Nephron progenitor cell (in vitro differentiated cells): ENCODE measurements around the gene SNAPC5.

Experiments used
- DNase-seq: peaks from one replicate; pipeline ENCODE4 v3.0.0; 2021
- H3K27ac Mint-ChIP-seq: 2 replicates; pipeline ENCODE4 v1.8.0; 2021; ENCODE audit warnings: mild to moderate bottlenecking, moderate library complexity, mixed read lengths
- H3K27me3 Mint-ChIP-seq: 2 replicates; pipeline ENCODE4 v1.8.0; 2021; ENCODE audit warnings: mild to moderate bottlenecking, low read depth, mixed read lengths; ENCODE audit not compliant: poor library complexity
- H3K36me3 Mint-ChIP-seq: 2 replicates; pipeline ENCODE4 v1.8.0; 2021; ENCODE audit warnings: low read depth, mixed read lengths
- H3K4me1 Mint-ChIP-seq: 2 replicates; pipeline ENCODE4 v1.8.0; 2021; ENCODE audit warnings: mixed read lengths
- H3K4me3 Mint-ChIP-seq: 2 replicates; pipeline ENCODE4 v1.8.0; 2021; ENCODE audit warnings: mild to moderate bottlenecking, moderate library complexity, mixed read lengths
- H3K9me3 Mint-ChIP-seq: 2 replicates; pipeline ENCODE4 v1.8.0; 2021; ENCODE audit warnings: mild to moderate bottlenecking, moderate library complexity, mixed read lengths
- TF ChIP-seq, protein P1 (sequence below): fragments of 200-600 bp; sonication (generic); IDR thresholded peaks from 2 replicates; pipeline ENCODE4 v1.5.0; 2021; ENCODE audit warnings: antibody characterized with exemption

SNAPC5 gene

DNA sequence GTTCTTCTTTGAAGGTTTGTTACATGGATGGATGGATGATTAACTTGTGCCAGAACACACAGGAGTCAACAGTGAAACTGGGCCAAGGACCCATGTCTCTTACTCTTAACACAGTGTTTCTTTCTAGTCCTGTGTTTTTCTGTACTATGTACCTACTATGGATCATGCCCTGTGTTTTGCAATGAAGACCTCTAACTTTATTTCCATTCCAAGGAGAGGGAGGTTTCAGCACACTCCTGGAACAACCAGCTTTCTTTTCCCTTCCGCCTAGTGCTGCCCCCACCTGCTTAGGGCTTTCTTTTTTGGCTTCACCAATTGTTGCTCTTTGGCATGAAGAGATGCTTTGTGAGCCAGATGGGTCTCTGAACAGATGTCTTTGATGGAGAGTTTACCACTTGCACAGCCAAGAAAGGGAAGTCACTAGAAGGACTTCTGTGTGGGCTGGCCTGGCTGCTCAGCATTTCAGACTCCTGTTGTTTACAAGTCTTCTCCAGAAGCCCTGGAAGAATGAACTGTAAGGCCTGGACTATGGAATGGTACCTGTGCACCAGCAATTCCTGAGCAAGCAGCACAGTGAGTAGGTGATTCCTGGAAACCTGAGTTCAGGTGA is 44.5 kb downstream of the SNAPC5 start:
- H3K27ac Mint-ChIP-seq, result no peak overlapping the region
- H3K36me3 Mint-ChIP-seq, result peaks cover 31% of the 10 kb centered on the region
- H3K4me1 Mint-ChIP-seq, result peaks cover under 1% of the 10 kb centered on the region
- no peak for DNase-seq
- H3K9me3 Mint-ChIP-seq, result peaks cover 10% of the 10 kb centered on the region
- TF ChIP-seq, protein P1, sequence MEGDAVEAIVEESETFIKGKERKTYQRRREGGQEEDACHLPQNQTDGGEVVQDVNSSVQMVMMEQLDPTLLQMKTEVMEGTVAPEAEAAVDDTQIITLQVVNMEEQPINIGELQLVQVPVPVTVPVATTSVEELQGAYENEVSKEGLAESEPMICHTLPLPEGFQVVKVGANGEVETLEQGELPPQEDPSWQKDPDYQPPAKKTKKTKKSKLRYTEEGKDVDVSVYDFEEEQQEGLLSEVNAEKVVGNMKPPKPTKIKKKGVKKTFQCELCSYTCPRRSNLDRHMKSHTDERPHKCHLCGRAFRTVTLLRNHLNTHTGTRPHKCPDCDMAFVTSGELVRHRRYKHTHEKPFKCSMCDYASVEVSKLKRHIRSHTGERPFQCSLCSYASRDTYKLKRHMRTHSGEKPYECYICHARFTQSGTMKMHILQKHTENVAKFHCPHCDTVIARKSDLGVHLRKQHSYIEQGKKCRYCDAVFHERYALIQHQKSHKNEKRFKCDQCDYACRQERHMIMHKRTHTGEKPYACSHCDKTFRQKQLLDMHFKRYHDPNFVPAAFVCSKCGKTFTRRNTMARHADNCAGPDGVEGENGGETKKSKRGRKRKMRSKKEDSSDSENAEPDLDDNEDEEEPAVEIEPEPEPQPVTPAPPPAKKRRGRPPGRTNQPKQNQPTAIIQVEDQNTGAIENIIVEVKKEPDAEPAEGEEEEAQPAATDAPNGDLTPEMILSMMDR, result no peak
- no peak overlapping the region for H3K4me3 Mint-ChIP-seq
- no peaks in the 10 kb centered on the region for H3K27me3 Mint-ChIP-seq

DNA sequence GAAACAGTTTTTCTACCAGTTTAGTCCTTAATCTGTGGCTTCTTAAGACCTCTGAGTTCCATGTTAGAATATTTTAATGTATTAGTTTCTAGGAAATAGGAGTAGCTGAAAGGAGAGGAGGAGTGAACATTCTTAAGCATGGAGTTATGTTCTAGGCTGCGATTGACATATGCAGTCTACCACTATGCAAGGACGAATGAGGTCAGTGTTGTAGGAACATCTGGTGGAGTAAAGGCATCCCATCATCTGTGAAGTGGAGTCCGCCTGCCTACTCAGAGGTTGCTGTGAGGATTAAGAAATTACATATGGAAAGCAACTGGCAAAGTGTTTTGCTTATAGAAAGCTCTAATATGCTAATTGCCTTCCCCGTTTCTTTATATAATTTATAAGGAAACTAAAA is 45.1 kb downstream of the SNAPC5 start:
- no peak overlapping the region for H3K27ac Mint-ChIP-seq

More for the DNA sequence above, 45.1 kb downstream of the SNAPC5 start:
- Mint-ChIP-seq H3K4me1 (no peaks in the 10 kb centered on the region), H3K9me3 (peaks cover 11% of the 10 kb centered on the region), H3K4me3 (no peak overlapping the region), H3K36me3 (peaks cover 37% of the 10 kb centered on the region), H3K27me3 (no peaks in the 10 kb centered on the region)
- TF ChIP-seq, protein P1, result no peak
- no peak for DNase-seq
